ENCODE measurements around the gene PTPN6.
A peak's percentile ranks its signal among the peaks of the same experiment; 100 is the strongest.

Gene PTPN6

GRCh38 chr12:6964605-6965025 is 13.5 kb downstream of the PTPN6 start:
- Histone ChIP-seq H3K4me3 (replicated peaks; ENCODE audit: insufficient read depth, low read length) (no peak overlapping the region), H3K27me3 (ENCODE audit: insufficient read depth, poor library complexity, severe bottlenecking) (no peaks in the 10 kb centered on the region), H3K27ac (replicated peaks) (peak overlapping the region; percentile 50)
- DNase-seq (ENCODE audit: low read depth in 1 of 2, low spot score in 1 of 2) = no peak
- TF ChIP-seq REST (IDR thresholded peaks at IDR 0.05; ENCODE audit: insufficient replicate concordance, low read depth) = no peak
- no peak for TF ChIP-seq GABPA (IDR thresholded peaks at IDR 0.05; ENCODE audit: low read depth)
- TF ChIP-seq, protein P1, sequence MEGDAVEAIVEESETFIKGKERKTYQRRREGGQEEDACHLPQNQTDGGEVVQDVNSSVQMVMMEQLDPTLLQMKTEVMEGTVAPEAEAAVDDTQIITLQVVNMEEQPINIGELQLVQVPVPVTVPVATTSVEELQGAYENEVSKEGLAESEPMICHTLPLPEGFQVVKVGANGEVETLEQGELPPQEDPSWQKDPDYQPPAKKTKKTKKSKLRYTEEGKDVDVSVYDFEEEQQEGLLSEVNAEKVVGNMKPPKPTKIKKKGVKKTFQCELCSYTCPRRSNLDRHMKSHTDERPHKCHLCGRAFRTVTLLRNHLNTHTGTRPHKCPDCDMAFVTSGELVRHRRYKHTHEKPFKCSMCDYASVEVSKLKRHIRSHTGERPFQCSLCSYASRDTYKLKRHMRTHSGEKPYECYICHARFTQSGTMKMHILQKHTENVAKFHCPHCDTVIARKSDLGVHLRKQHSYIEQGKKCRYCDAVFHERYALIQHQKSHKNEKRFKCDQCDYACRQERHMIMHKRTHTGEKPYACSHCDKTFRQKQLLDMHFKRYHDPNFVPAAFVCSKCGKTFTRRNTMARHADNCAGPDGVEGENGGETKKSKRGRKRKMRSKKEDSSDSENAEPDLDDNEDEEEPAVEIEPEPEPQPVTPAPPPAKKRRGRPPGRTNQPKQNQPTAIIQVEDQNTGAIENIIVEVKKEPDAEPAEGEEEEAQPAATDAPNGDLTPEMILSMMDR (IDR thresholded peaks at IDR 0.05; ENCODE audit: insufficient read depth, low read length) = no peak
- no peak for TF ChIP-seq SPI1 (IDR thresholded peaks at IDR 0.05; ENCODE audit: borderline replicate concordance, low read depth)
- TF ChIP-seq POLR2AphosphoS5 (IDR thresholded peaks at IDR 0.05; ENCODE audit: low read depth) = no peak

DNA sequence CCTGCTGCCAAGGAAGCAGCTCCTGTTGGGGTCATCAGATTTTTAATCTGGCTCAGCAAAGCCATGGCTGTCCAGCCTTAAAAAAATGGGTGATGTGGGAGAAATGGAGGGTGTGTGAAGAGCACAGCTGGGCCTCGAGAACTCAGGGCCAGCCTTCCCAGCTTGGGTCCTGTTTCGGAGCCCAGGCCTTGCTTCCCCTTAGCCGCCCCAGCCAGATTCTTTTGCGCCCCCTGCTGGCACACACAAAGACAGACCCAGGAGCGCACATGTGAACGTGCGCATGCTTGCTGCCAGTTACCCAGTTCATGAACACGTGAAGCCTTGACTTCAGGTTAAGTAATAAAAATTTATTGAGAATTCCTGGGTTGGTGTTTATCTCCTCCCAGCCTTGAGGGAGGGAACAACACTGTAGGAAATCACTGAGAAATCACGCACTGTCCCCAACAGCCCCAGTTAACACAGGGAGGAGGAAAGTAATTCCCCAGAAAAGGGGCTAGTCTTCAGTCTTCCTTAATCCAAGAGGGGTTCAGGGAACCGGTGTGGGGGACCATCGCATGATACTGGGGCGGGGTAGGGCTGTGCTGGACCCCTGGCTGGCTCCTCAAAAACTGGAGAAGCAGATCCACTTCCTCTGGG is 14.0 kb downstream of the PTPN6 start:
- no peak for TF ChIP-seq SPI1 (IDR thresholded peaks at IDR 0.05; ENCODE audit: borderline replicate concordance, low read depth)
- TF ChIP-seq, protein P1 (IDR thresholded peaks at IDR 0.05; ENCODE audit: insufficient read depth, low read length) = peak; percentile 75
- Histone ChIP-seq H3K27ac (replicated peaks) (peak overlapping the region; percentile 50), H3K4me3 (replicated peaks; ENCODE audit: insufficient read depth, low read length) (no peak overlapping the region), H3K27me3 (ENCODE audit: insufficient read depth, poor library complexity, severe bottlenecking) (no peaks in the 10 kb centered on the region)
- peak; percentile 86 to 93 for DNase-seq (ENCODE audit: low read depth in 1 of 2, low spot score in 1 of 2)

- TF ChIP-seq REST (IDR thresholded peaks at IDR 0.05; ENCODE audit: insufficient replicate concordance, low read depth) = no peak
- TF ChIP-seq GABPA (IDR thresholded peaks at IDR 0.05; ENCODE audit: low read depth) = no peak
- TF ChIP-seq, protein P1 (IDR thresholded peaks at IDR 0.05; ENCODE audit: insufficient read depth, low read length) = no peak
- no peak for TF ChIP-seq POLR2AphosphoS5 (IDR thresholded peaks at IDR 0.05; ENCODE audit: low read depth)
- TF ChIP-seq SPI1 (IDR thresholded peaks at IDR 0.05; ENCODE audit: borderline replicate concordance, low read depth) = no peak
Measured at GRCh38 chr12:6965714-6966113, 14.6 kb downstream of the PTPN6 start.

DNA sequence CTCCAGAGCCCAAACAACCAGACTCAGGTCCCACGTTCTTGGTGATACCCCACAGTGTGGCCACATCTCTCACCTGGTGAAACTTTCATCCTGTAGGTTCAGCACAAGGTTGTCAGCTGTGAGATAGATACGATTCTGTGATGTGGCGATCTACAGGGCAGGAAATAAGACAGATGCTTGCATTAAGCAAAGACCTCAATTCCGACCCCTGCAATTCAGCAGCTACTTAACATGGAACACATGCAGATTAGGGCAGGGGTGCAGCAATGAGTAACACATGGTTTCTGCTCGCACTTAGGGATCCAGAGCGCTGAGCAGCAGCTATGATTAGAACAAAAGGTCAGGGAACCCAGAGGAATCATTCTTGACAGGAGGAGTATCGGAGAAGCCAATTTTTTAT is 15.2 kb downstream of the PTPN6 start:
- Histone ChIP-seq H3K4me3 (replicated peaks; ENCODE audit: insufficient read depth, low read length) (no peak overlapping the region), H3K27me3 (ENCODE audit: insufficient read depth, poor library complexity, severe bottlenecking) (no peaks in the 10 kb centered on the region), H3K27ac (replicated peaks) (no peak overlapping the region)
- no peak for TF ChIP-seq POLR2AphosphoS5 (IDR thresholded peaks at IDR 0.05; ENCODE audit: low read depth)
- TF ChIP-seq, protein P1 (IDR thresholded peaks at IDR 0.05; ENCODE audit: insufficient read depth, low read length) = no peak
- no peak for TF ChIP-seq SPI1 (IDR thresholded peaks at IDR 0.05; ENCODE audit: borderline replicate concordance, low read depth)
- no peak for TF ChIP-seq GABPA (IDR thresholded peaks at IDR 0.05; ENCODE audit: low read depth)
- no peak for TF ChIP-seq REST (IDR thresholded peaks at IDR 0.05; ENCODE audit: insufficient replicate concordance, low read depth)
- DNase-seq (ENCODE audit: low read depth in 1 of 2, low spot score in 1 of 2) = no peak

More at GRCh38 chr12:6965714-6966113, 14.6 kb downstream of the PTPN6 start:
- Histone ChIP-seq H3K4me3 (replicated peaks; ENCODE audit: insufficient read depth, low read length) (no peak overlapping the region), H3K27me3 (ENCODE audit: insufficient read depth, poor library complexity, severe bottlenecking) (no peaks in the 10 kb centered on the region), H3K27ac (replicated peaks) (peak overlapping the region; percentile 50)
- no peak for DNase-seq (ENCODE audit: low read depth in 1 of 2, low spot score in 1 of 2)
